ENCODE data around the gene AK6. TPM values are rescaled to one million over a fixed set of nuclear protein-coding genes. Genes with fewer than 3 reads are reported as not detected.

Gene AK6
- total RNA-seq, 6 experiments from 2014 or later = 17.5 to 24.1 (median 21.5) TPM

- H3K4me3 ChIP-seq = no peak overlapping the region
- H3K27me3 ChIP-seq = no peaks in the 10 kb centered on the region
- DNase-seq = no peak
- intact Hi-C loops (cut with DNase I) = no loop called here
- H3K36me3 ChIP-seq = peaks cover 0 to 29% (median 6%) of the 10 kb centered on the region in 4 donors
- H3K9me3 ChIP-seq = no peaks in the 10 kb centered on the region
- WGBS (ENCODE audit: insufficient coverage, low coverage, low lambda C conversion rate, missing lambda C conversion rate) = 67% methylated on average over 2 of the region's 3 CpGs
- no peak overlapping the region for H3K27ac ChIP-seq
- H3K4me1 ChIP-seq = no peaks in the 10 kb centered on the region
- no peak for ATAC-seq
- TF ChIP-seq CTCF (IDR thresholded peaks at IDR 0.05) (no peak), POLR2A (IDR thresholded peaks at IDR 0.05) (no peak)
Observed at GRCh38 chr5:69308046-69308553, 61.2 kb downstream of the AK6 start.

- ATAC-seq = no peak
- intact Hi-C loops (cut with DNase I) = no loop called here
- Histone ChIP-seq H3K4me1 (no peaks in the 10 kb centered on the region), H3K36me3 (peaks cover 0 to 23% (median 4%) of the 10 kb centered on the region in 4 donors), H3K9me3 (no peaks in the 10 kb centered on the region), H3K27ac (no peak overlapping the region), H3K27me3 (no peaks in the 10 kb centered on the region), H3K4me3 (no peak overlapping the region)
- TF ChIP-seq CTCF (IDR thresholded peaks at IDR 0.05) = no peak
- no peak for TF ChIP-seq POLR2A (IDR thresholded peaks at IDR 0.05)
- no peak for DNase-seq
- WGBS (ENCODE audit: insufficient coverage, low coverage, low lambda C conversion rate, missing lambda C conversion rate) = 93% methylated on average over 4 of the region's 8 CpGs
Observed at GRCh38 chr5:69305512-69305911, 63.8 kb downstream of the AK6 start.

Other genes with a start within 250 kb of the AK6 start
- gene CCNB1, start 202.4 kb downstream of the AK6 start, total RNA-seq = 1 to 10 TPM; 1.9 to 5.9 (median 3.7) TPM
- gene CENPH, start 179.9 kb downstream of the AK6 start, total RNA-seq = 1 to 10 TPM in 5 of 6 experiments, under 1 TPM in 1; 0.95 to 3.8 (median 1.1) TPM
- 1 to 10 TPM; 6.0 to 10.0 (median 8.1) TPM for gene CDK7, start 134.6 kb downstream of the AK6 start, total RNA-seq
- 10 to 100 TPM; 12.8 to 19.3 (median 15.1) TPM for gene CCDC125, start 36.7 kb downstream of the AK6 start, total RNA-seq
- gene TAF9, start within 50 bp of the AK6 start, total RNA-seq = 10 to 100 TPM; 15.5 to 33.8 (median 26.0) TPM
- 10 to 100 TPM in 2 of 6 experiments, 1 to 10 TPM in 4; 8.4 to 11.5 (median 9.4) TPM for gene RAD17, start 298 bp upstream of the AK6 start, total RNA-seq
- gene MARVELD2, start 45.6 kb upstream of the AK6 start, total RNA-seq = 10 to 100 TPM; 21.6 to 37.1 (median 26.1) TPM
- gene OCLN, start 123.3 kb upstream of the AK6 start, total RNA-seq = 10 to 100 TPM; 28.5 to 73.9 (median 50.8) TPM
- 10 to 100 TPM; 11.8 to 17.2 (median 13.4) TPM for gene GTF2H2C, start 190.7 kb upstream of the AK6 start, total RNA-seq

All from right lobe of liver (tissue), 6 donors.